CD4-positive, alpha-beta memory T cell (primary cell): ENCODE data around the gene PRR22. TPM values are rescaled to one million over a fixed set of nuclear protein-coding genes. Genes with fewer than 3 reads are reported as not detected.
A peak's percentile ranks its signal among the peaks of the same experiment; 100 is the strongest.

Experiments used
- CTCF ChIA-PET: fragments of 350-600 bp; sonication (Branson Sonifier 250); formaldehyde crosslinking; loops from one replicate; lab custom pipeline; 2021; ENCODE audit warnings: inconsistent platforms; ENCODE audit not compliant: partially characterized antibody; lab: Charles Lee
- POLR2A ChIA-PET: fragments of 350-600 bp; sonication (Branson Sonifier 250); formaldehyde crosslinking; loops from one replicate; lab custom pipeline; 2021; ENCODE audit not compliant: partially characterized antibody; lab: Charles Lee
- DNase-seq, 5 donors: peaks; one replicate each; pipeline versions ENCODE4 v3.0.0 to v3.0.0-alpha.2; 2020 to 2022; ENCODE audit warnings: mixed read lengths in 1 of 5
- H3K27ac ChIP-seq: one replicate; pipeline ENCODE4 v1.7.0; 2013; ENCODE audit warnings: low read depth, low read length
- H3K27me3 ChIP-seq: 2 replicates; pipeline ENCODE4 v1.7.0; 2013; ENCODE audit warnings: mild to moderate bottlenecking, low read length, moderate library complexity; ENCODE audit not compliant: insufficient read depth
- H3K36me3 ChIP-seq: 2 replicates; pipeline ENCODE4 v1.7.0; 2013; ENCODE audit warnings: mild to moderate bottlenecking, low read length, moderate library complexity; ENCODE audit not compliant: insufficient read depth
- H3K4me1 ChIP-seq: 2 replicates; pipeline ENCODE4 v1.7.0; 2013; ENCODE audit warnings: mild to moderate bottlenecking, low read length, moderate library complexity; ENCODE audit not compliant: insufficient read depth
- H3K4me3 ChIP-seq, 2 donors: one replicate each; pipeline ENCODE4 v1.7.0; 2013; ENCODE audit warnings: low read length in 2 of 2, mild to moderate bottlenecking in 1 of 2
- H3K9me3 ChIP-seq, 2 donors: one replicate each; pipeline ENCODE4 v1.7.0; 2013; ENCODE audit warnings: low read length in 2 of 2, control low read depth in 1 of 2; ENCODE audit not compliant: control insufficient read depth in 1 of 2
- H3K27ac Mint-ChIP-seq, 7 donors: one replicate each; pipeline ENCODE4 v1.8.0; 2020 to 2021; ENCODE audit warnings: mixed read lengths in 7 of 7, mild to moderate bottlenecking in 6 of 7, inconsistent platforms in 3 of 7, moderate library complexity in 3 of 7
- H3K27me3 Mint-ChIP-seq, 2 donors: one replicate each; pipeline ENCODE4 v1.8.0; 2020 to 2021; ENCODE audit warnings: mixed read lengths in 2 of 2
- H3K36me3 Mint-ChIP-seq, 2 donors: one replicate each; pipeline ENCODE4 v1.8.0; 2020 to 2021; ENCODE audit warnings: mixed read lengths in 2 of 2, inconsistent platforms in 1 of 2, mild to moderate bottlenecking in 1 of 2
- H3K4me1 Mint-ChIP-seq, 4 donors: one replicate each; pipeline ENCODE4 v1.8.0; 2020 to 2021; ENCODE audit warnings: mixed read lengths in 4 of 4, mild to moderate bottlenecking in 1 of 4
- H3K4me3 Mint-ChIP-seq, 8 donors: one replicate each; pipeline ENCODE4 v1.8.0; 2020 to 2021; ENCODE audit warnings: mixed read lengths in 8 of 8, mild to moderate bottlenecking in 7 of 8, moderate library complexity in 6 of 8, inconsistent platforms in 3 of 8
- H3K9me3 Mint-ChIP-seq, 8 donors: one replicate each; pipeline ENCODE4 v1.8.0; 2020 to 2021; ENCODE audit warnings: mixed read lengths in 8 of 8, mild to moderate bottlenecking in 5 of 8, inconsistent platforms in 3 of 8, moderate library complexity in 1 of 8
- intact Hi-C: fragments of 100-400 bp; cut with micrococcal nuclease; formaldehyde crosslinking; loops from one replicate; pipeline ENCODE4 v1.15.1; 2023
- polyA plus RNA-seq, 2 donors: library from polyadenylated mRNA; unstranded; fragments of 300-500 nt; fragmentation: Illumina TruSeq; gene quantifications; one replicate each; pipeline ENCODE4 v1.2.3, GENCODE V29; 2021
- total RNA-seq, 2 experiments: library from RNA; stranded (reverse); gene quantifications; one replicate each; pipeline ENCODE4 v1.2.3, GENCODE V29; 2021

The PRR22 gene
- total and polyA plus RNA-seq, 4 experiments from 2014 or later: 5.9 to 6.6 TPM; not detected in 2

GRCh38 chr19:5800361-5801270 lies 16.1 kb upstream of the PRR22 start:
- Mint-ChIP-seq H3K4me1 (peaks cover 6 to 22% (median 15%) of the 10 kb centered on the region in 4 donors), H3K27me3 (peaks cover 10 to 14% of the 10 kb centered on the region in 2 donors), H3K27ac (no peak overlapping the region), H3K36me3 (no peaks in the 10 kb centered on the region), H3K4me3 (peak overlapping the region in 1 of 8 donors; percentile 23), H3K9me3 (no peaks in the 10 kb centered on the region)
- no peak overlapping the region for H3K27ac ChIP-seq
- no peak overlapping the region for H3K4me3 ChIP-seq
- H3K4me1 ChIP-seq: peaks cover 20% of the 10 kb centered on the region
- H3K9me3 ChIP-seq: no peaks in the 10 kb centered on the region
- no peaks in the 10 kb centered on the region for H3K27me3 ChIP-seq
- DNase-seq: no peak
- CTCF ChIA-PET: no interaction called here
- H3K36me3 ChIP-seq: no peaks in the 10 kb centered on the region
- intact Hi-C loops: no loop called here
- POLR2A ChIA-PET: interaction anchor here (1.0 kb wide), 1 partner anchor 11 kb away, joined by 4 read pairs; no protein-coding TSS in a partner anchor

- H3K4me3 Mint-ChIP-seq: no peak overlapping the region
- peaks cover 6 to 21% (median 13%) of the 10 kb centered on the region in 4 donors for H3K4me1 Mint-ChIP-seq
- no peak for DNase-seq
- Histone ChIP-seq H3K4me1 (peaks cover 19% of the 10 kb centered on the region), H3K36me3 (no peaks in the 10 kb centered on the region), H3K27me3 (no peaks in the 10 kb centered on the region), H3K27ac (no peak overlapping the region), H3K9me3 (no peaks in the 10 kb centered on the region), H3K4me3 (no peak overlapping the region)
- no peak overlapping the region for H3K27ac Mint-ChIP-seq
- H3K9me3 Mint-ChIP-seq: no peaks in the 10 kb centered on the region
- intact Hi-C loops: loop anchor here (10.0 kb wide), 1 partner anchor 565 kb away; the partner anchor contains the start of gene CLPP
- ChIA-PET CTCF (no interaction called here), POLR2A (interaction anchor here (1.0 kb wide), 1 partner anchor 10 kb away, joined by 4 read pairs; no protein-coding TSS in a partner anchor)
- peaks cover 10 to 14% of the 10 kb centered on the region in 2 donors for H3K27me3 Mint-ChIP-seq
- no peaks in the 10 kb centered on the region for H3K36me3 Mint-ChIP-seq
Measured at GRCh38 chr19:5799247-5800241, 15.0 kb upstream of the PRR22 start.

GRCh38 chr19:5798244-5798643 lies 13.7 kb upstream of the PRR22 start:
- POLR2A ChIA-PET: no interaction called here
- no peaks in the 10 kb centered on the region for H3K9me3 Mint-ChIP-seq
- peaks cover 5 to 11% (median 5%) of the 10 kb centered on the region in 4 donors for H3K4me1 Mint-ChIP-seq
- no peak overlapping the region for H3K27ac Mint-ChIP-seq
- Histone ChIP-seq H3K4me3 (no peak overlapping the region), H3K27me3 (no peaks in the 10 kb centered on the region), H3K9me3 (no peaks in the 10 kb centered on the region), H3K27ac (no peak overlapping the region), H3K4me1 (peaks cover 6% of the 10 kb centered on the region), H3K36me3 (no peaks in the 10 kb centered on the region)
- peaks cover 10 to 14% of the 10 kb centered on the region in 2 donors for H3K27me3 Mint-ChIP-seq
- H3K36me3 Mint-ChIP-seq: no peaks in the 10 kb centered on the region
- H3K4me3 Mint-ChIP-seq: no peak overlapping the region
- CTCF ChIA-PET: no interaction called here
- DNase-seq: no peak
- intact Hi-C loops: loop anchor here (10.0 kb wide), 1 partner anchor 567 kb away; the partner anchor contains the start of gene CLPP

- H3K27ac Mint-ChIP-seq: no peak overlapping the region
- Histone ChIP-seq H3K27me3 (no peaks in the 10 kb centered on the region), H3K9me3 (no peaks in the 10 kb centered on the region), H3K36me3 (no peaks in the 10 kb centered on the region), H3K4me3 (no peak overlapping the region), H3K27ac (no peak overlapping the region), H3K4me1 (peaks cover 5% of the 10 kb centered on the region)
- peaks cover 6 to 7% of the 10 kb centered on the region in 2 donors for H3K27me3 Mint-ChIP-seq
- POLR2A ChIA-PET: interaction anchor here (0.9 kb wide), 1 partner anchor 33 kb away, joined by 3 read pairs; no protein-coding TSS in a partner anchor
- no peak overlapping the region for H3K4me3 Mint-ChIP-seq
- H3K9me3 Mint-ChIP-seq: peaks cover 0 to 4% (median 0%) of the 10 kb centered on the region in 8 donors
- DNase-seq: no peak
- intact Hi-C loops: loop anchor here (10.0 kb wide), 1 partner anchor 569 kb away; the partner anchor contains the start of gene CLPP
- H3K36me3 Mint-ChIP-seq: peaks cover 1 to 7% of the 10 kb centered on the region in 2 donors
- peaks cover 5 to 9% (median 7%) of the 10 kb centered on the region in 4 donors for H3K4me1 Mint-ChIP-seq
- CTCF ChIA-PET: interaction anchor here (1.6 to 6.2 kb wide), 2 partner anchors 8 to 227 kb away, joined by 9 to 43 read pairs; partner anchors contain the start of gene NRTN
Measured at GRCh38 chr19:5795382-5795919, 10.9 kb upstream of the PRR22 start.

- intact Hi-C loops: loop anchor here (10.0 kb wide), 1 partner anchor 572 kb away; the partner anchor contains the start of gene CLPP
- POLR2A ChIA-PET: interaction anchor here (1.2 kb wide), 1 partner anchor 11 kb away, joined by 3 read pairs; no protein-coding TSS in a partner anchor
- Histone ChIP-seq H3K27me3 (no peaks in the 10 kb centered on the region), H3K9me3 (no peaks in the 10 kb centered on the region), H3K4me3 (no peak overlapping the region), H3K27ac (no peak overlapping the region), H3K36me3 (peaks cover 18% of the 10 kb centered on the region), H3K4me1 (peaks cover 14% of the 10 kb centered on the region)
- DNase-seq: no peak
- H3K9me3 Mint-ChIP-seq: peaks cover 0 to 4% (median 0%) of the 10 kb centered on the region in 8 donors
- CTCF ChIA-PET: interaction anchor here (0.6 to 6.2 kb wide), 5 partner anchors 11 to 229 kb away, joined by 3 to 43 read pairs (median 3); partner anchors contain the start of gene NRTN
- peak overlapping the region in 1 of 8 donors; percentile 35 for H3K4me3 Mint-ChIP-seq
- peaks cover 10 to 20% (median 12%) of the 10 kb centered on the region in 4 donors for H3K4me1 Mint-ChIP-seq
- peaks cover 9 to 20% of the 10 kb centered on the region in 2 donors for H3K36me3 Mint-ChIP-seq
- H3K27me3 Mint-ChIP-seq: peaks cover 0 to 2% of the 10 kb centered on the region in 2 donors
- no peak overlapping the region for H3K27ac Mint-ChIP-seq
Measured at GRCh38 chr19:5793188-5793587, 8.6 kb upstream of the PRR22 start.

- peaks cover 11 to 24% (median 12%) of the 10 kb centered on the region in 4 donors for H3K4me1 Mint-ChIP-seq
- no peak overlapping the region for H3K4me3 ChIP-seq
- H3K36me3 Mint-ChIP-seq: peaks cover 13 to 23% of the 10 kb centered on the region in 2 donors
- H3K27ac Mint-ChIP-seq: peak overlapping the region in 1 of 7 donors; percentile 62
- CTCF ChIA-PET: interaction anchor here (1.1 to 6.2 kb wide), 3 partner anchors 12 to 105 kb away, joined by 3 to 43 read pairs (median 3); partner anchors contain the start of gene NRTN
- H3K27me3 Mint-ChIP-seq: peaks cover 0 to 2% of the 10 kb centered on the region in 2 donors
- H3K9me3 ChIP-seq: no peaks in the 10 kb centered on the region
- H3K9me3 Mint-ChIP-seq: peaks cover 0 to 4% (median 0%) of the 10 kb centered on the region in 8 donors
- H3K27ac ChIP-seq: no peak overlapping the region
- H3K27me3 ChIP-seq: no peaks in the 10 kb centered on the region
- no peak overlapping the region for H3K4me3 Mint-ChIP-seq
- POLR2A ChIA-PET: interaction anchor here (3.2 to 3.5 kb wide), 2 partner anchors 36 to 111 kb away, joined by 23 to 31 read pairs; partner anchors contain the start of genes NDUFA11 and VMAC
- H3K4me1 ChIP-seq: peaks cover 14% of the 10 kb centered on the region
- intact Hi-C loops: loop anchor here (10.0 kb wide), 1 partner anchor 573 kb away; the partner anchor contains the start of gene CLPP
- H3K36me3 ChIP-seq: peaks cover 27% of the 10 kb centered on the region
- no peak for DNase-seq
Measured at GRCh38 chr19:5792224-5792623, 7.7 kb upstream of the PRR22 start.
